HG03095 (cell line): ENCODE results near the gene IL36B.
"Not testable (repeated sequence)": the region's sequence is repeated elsewhere in the genome, so short reads cannot be mapped to it uniquely, and the experiment has no call there.

Source experiments
- ATAC-seq: cut with Tn5 transposase; IDR thresholded peaks from one replicate; pipeline ENCODE4 v1.9.1; 2021; ENCODE audit warnings: moderate library complexity; ENCODE audit not compliant: unreplicated experiment

IL36B gene

GRCh38 chr2:113052396-113052917, at the start of gene IL36B:
TSS of gene IL36B (minus strand) at chr2:113052867.
- ATAC-seq: no peak

- ATAC-seq: no peak
Measured at GRCh38 chr2:113102133-113102532, 49.5 kb upstream of the IL36B start.

GRCh38 chr2:113098532-113098931, 45.9 kb upstream of the IL36B start:
- ATAC-seq: no peak

DNA sequence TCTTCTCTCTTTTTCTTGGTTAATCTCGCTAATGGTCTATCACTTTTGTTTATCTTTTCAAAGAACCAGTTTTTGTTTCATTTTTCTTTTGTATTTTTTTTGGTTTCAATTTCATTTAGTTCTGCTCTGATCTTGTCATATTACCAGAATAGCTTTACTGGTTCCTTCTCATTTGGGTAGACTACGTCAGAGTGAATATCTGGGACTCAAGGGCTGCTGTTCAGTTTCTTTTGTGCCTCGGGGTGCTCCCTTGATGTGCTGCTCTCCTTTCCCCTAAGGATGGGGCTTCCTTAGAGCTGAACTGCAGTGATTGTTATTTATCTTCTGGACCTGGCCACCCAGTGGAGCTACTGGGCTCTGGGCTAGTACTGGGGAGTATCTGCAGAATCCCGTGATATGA, 45.4 kb upstream of the IL36B start:
- ATAC-seq: no peak

GRCh38 chr2:113096842-113097618, 44.4 kb upstream of the IL36B start:
- not testable (repeated sequence) for ATAC-seq

DNA sequence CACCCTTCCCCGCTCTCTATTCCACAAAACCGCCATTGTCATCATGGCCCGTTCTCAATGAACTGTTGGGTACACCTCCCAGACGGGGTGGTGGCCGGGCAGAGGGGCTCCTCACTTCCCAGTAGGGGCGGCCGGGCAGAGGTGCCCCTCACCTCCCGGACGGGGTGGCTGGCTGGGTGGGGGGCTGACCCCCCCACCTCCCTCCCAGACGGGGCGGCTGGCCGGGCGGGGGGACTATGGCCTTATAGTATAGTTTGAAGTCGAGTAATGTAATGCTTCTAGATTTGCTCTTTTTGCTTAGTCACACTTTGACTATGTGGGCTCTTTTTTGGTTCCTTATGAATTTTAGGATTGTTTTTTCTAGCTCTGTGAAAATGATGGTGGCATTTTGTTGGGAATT, 43.6 kb upstream of the IL36B start:
- not testable (repeated sequence) for ATAC-seq

GRCh38 chr2:113093613-113093977, 40.9 kb upstream of the IL36B start:
- no peak for ATAC-seq

DNA sequence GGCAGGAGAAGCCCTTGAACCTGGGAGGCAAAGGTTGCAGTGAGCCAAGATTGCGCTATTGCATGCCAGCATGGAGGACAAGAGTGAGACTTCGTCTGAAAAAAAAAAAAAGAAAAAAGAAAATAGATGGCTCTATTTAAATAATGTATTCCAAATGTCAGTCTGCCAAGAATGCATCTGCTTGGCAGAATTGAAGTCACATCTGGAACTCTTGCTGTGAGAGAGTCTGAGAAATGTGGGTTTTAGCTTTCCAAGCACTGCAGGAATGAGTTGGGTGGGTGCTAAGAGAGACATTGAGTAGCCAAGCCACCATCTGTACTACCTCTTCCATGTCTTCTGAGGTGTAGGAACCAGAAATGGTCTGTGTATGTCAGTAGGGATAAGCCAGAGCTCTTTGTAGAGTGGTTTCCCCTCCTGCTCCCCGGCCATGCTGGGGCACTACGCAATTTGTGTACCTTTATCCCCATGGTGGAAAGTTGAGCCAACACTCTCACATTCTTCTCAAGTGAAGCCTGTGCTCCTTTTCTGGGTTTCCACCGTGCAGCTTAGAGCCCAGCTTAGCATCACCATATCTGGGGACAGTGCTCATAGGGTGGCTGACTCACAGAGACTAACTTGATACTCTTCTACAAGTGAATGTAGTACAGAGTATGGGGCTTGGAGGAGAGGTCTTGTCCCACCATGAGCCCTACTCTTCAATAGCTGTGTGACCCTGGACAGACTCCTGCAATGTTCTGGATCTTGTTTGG, 40.4 kb upstream of the IL36B start:
- no peak for ATAC-seq

GRCh38 chr2:113091231-113091896, 38.7 kb upstream of the IL36B start:
- no peak for ATAC-seq

DNA sequence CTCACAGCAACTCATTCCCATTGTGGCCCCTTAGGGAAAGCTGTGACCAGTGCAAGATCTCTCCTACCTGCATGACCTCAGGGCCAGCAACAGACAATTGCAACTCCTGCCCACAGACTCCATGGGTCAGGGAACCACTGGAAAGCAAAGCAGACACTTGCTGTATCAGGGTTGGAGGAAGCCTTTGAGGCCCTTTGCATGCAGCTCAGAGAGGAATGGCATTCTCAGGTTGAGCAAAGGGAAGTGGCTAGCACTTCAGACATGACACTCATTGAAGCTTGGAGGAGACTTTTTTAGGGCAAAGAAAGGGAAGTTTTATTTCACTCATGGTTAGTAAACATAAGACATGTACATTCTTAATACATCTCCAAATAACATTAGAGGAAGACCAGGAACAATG, 37.2 kb upstream of the IL36B start:
- no peak for ATAC-seq

GRCh38 chr2:113088213-113088992, 35.7 kb upstream of the IL36B start:
- ATAC-seq: no peak

DNA sequence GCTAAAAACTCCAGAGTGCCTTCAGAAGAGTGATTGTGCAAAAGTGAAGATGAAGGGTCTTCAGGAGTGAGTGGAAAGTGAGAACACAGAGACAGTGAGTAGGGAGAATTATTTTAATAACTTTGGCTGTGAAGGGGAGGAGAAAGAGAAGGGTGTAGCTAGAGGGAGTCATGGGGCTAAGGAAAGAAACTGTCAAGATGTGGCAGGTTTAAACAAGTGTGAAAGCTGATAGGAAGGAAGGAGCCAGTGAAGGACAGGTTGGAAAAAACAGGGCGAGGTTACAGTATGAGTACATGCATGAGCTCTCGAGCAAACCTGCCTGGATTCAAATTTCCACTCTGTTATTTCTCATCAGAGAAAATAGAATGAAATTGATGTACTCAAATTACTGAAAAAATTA, 32.9 kb upstream of the IL36B start:
- ATAC-seq: no peak

DNA sequence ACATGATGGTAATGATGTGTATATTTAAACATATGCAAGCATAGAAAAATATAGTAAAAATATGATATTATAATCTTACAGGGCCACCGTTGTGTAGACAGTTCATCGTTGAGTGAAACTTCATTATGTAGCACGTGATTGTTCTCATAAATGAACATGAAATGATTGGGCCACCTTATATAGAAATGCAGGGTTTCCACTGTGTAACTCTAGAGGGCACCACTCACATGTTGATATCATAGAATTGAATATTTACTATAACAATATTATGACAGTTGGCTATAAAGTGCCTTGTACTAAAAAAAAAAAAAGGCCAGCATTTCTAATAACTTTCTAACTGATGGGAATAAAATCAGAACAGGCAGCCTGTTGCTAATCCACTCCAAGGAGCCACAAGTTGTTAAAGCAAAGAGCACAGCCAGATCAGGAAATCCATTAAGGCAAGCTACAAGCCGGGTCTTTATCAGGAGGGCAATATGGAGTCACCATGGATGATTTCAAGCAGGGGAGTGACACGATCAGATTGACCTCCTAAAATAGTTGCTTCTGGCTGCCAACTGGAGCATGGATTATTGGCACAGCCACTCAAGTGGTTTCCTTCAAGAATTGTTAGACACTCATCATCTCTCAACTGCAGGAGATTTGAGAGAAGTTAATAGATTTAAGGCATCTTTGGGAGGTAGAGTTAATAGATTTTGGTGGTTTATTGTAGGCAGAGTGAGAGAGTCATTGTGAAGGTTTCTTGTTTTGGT, 31.8 kb upstream of the IL36B start:
- ATAC-seq: no peak

DNA sequence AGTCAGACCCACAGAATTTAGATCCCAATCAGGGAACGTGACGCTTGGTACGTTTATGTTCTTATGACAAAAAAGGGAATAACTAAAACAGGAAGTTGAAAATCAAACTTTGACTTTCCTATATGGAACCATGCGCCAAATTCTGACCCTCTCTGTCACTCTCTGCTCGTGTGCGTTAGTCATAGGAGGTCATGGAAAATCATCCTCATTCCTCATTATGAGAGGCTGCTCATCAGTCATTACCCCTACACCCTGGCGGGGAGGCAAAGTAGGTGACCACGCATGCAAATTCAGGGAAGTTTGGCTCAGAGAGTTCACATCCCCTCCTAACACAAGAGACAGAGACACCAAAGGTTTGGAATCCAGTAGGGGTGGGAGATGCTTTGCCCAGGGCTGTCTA, 30.6 kb upstream of the IL36B start:
- ATAC-seq: no peak

DNA sequence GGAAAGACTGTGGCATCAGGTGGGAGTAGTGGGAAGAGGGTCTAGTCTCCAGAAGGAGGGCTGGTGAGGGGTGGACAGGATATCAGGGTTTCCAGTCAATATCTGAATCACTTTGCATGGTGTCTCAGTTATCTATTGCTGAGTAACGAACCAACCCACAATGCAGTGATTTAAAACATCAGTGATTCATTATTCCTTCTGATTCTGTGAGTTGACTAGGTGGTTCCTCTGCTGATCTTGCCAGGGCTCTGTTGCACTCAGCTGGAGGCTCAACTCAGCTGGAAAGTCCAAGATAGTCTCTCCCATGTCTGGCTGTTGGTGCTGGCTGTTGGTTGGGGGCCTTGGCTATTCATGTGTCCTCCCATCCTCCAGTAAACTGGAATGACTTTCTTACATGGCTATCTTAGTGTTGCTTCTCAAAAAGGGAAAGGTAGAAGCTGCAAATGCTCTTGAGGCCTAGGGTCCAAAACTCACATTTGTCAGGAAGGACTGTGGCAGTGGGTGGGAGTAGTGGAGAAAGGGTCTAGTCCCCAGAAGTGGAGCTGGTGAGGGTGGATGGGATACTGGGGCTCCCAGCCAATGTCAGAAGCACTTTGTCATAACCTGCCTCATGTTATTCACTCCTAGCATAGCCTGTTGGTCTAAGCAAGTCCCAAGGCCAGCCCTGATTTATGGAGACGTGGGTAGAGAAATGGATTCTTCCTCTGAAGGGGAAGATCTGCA, 29.0 kb upstream of the IL36B start:
- ATAC-seq: no peak

GRCh38 chr2:113080134-113080533, 27.5 kb upstream of the IL36B start:
- ATAC-seq: no peak

GRCh38 chr2:113079131-113079530, 26.5 kb upstream of the IL36B start:
- no peak for ATAC-seq

- no peak for ATAC-seq
Measured at GRCh38 chr2:113078350-113078839, 25.7 kb upstream of the IL36B start.

DNA sequence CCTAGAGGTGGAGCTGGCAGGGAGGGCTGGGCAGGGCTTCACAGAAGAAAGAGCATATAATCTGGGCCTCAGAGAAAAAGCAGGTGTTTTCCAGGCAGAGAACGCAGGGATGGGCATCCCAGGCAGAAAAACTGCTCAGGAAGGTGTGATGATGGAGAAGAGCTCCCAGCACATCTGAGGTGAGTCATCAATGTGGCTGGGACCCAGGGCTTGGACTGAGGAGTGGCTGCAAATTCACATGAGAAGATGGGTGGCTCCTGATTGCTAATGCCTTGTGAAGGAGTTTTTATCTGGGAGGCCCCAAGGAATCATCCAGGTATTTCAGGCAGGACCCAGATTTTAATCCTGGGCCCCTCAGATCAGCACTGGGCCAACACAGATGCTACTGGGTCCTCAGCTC, 25.3 kb upstream of the IL36B start:
- ATAC-seq: no peak
